ENCODE measurements around the gene SCN3A. TPM values are rescaled to one million over a fixed set of nuclear protein-coding genes. Genes with fewer than 3 reads are reported as not detected.

Gene SCN3A
- total RNA-seq, 1 donor from 2014 or later: not detected

- DNase-seq (ENCODE audit: low read depth) (no peak), FAIRE-seq (no peak)
- Histone ChIP-seq H3K36me3 (ENCODE audit: control insufficient read depth, insufficient read depth, low read length) (no peaks in the 10 kb centered on the region), H3K27me3 (ENCODE audit: control insufficient read depth, insufficient read depth, low read length) (no peaks in the 10 kb centered on the region), H3K4me3 (ENCODE audit: low read depth, low read length) (no peak overlapping the region)
- no peak for TF ChIP-seq CTCF (IDR thresholded peaks at IDR 0.05; ENCODE audit: insufficient read depth, low read length, severe bottlenecking)
Observed at GRCh38 chr2:165120740-165121467, 82.9 kb downstream of the SCN3A start.

DNA sequence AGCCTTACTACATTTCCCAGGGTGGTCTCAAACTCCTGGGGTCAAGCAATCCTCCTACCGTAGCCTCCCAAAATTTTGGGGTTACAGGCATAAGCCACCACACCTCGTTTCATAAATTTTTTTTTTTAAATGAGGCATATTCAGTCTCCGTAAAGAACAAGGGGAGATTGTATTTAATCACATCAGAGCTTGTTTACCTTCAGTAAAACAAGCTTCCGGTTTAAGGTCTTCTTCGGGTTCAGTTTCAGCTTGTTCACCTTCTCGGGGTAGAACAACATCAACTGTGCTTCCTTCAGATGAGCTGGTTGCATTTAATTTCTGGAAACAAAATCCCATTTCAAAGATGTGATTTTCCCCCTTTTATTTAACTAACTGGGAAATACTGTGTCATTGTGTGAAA is 88.6 kb downstream of the SCN3A start:
- H3K27me3 ChIP-seq (ENCODE audit: control insufficient read depth, insufficient read depth, low read length): no peaks in the 10 kb centered on the region
- no peak overlapping the region for H3K4me3 ChIP-seq (ENCODE audit: low read depth, low read length)
- TF ChIP-seq CTCF (IDR thresholded peaks at IDR 0.05; ENCODE audit: insufficient read depth, low read length, severe bottlenecking): no peak
- FAIRE-seq (no peak), DNase-seq (ENCODE audit: low read depth) (no peak)
- no peaks in the 10 kb centered on the region for H3K36me3 ChIP-seq (ENCODE audit: control insufficient read depth, insufficient read depth, low read length)

DNA sequence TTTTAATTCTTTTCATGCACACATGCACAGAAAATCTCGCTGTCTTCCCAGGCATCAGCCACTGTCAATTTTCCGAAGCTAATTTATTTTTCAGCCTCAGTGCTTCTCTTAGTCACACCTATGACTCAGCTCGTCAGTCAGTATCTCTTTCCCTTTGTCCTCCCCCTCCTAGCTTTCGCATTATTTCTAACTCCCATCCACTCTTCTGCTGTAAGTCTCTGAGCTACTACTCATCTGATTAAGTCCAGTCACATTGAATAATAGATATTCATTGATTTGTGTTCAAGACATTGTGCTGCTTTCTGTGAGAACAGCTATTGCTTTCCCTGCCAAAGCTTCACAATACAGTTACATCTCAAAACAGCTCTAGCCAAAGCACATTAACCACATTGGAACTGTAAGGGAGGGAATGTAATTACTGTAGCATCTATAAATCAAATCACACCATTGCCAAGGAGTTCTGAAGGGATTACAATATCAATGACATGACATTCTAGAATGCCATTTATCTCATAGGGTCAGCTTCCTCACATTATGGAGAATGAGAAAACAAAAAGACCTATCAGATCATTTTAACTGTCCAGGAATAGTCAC is 89.4 kb downstream of the SCN3A start:
- Histone ChIP-seq H3K27me3 (ENCODE audit: control insufficient read depth, insufficient read depth, low read length) (no peaks in the 10 kb centered on the region), H3K4me3 (ENCODE audit: low read depth, low read length) (no peak overlapping the region), H3K36me3 (ENCODE audit: control insufficient read depth, insufficient read depth, low read length) (no peaks in the 10 kb centered on the region)
- FAIRE-seq: peak; percentile 28
- TF ChIP-seq CTCF (IDR thresholded peaks at IDR 0.05; ENCODE audit: insufficient read depth, low read length, severe bottlenecking): no peak
- peak; percentile 66 for DNase-seq (ENCODE audit: low read depth)

DNA sequence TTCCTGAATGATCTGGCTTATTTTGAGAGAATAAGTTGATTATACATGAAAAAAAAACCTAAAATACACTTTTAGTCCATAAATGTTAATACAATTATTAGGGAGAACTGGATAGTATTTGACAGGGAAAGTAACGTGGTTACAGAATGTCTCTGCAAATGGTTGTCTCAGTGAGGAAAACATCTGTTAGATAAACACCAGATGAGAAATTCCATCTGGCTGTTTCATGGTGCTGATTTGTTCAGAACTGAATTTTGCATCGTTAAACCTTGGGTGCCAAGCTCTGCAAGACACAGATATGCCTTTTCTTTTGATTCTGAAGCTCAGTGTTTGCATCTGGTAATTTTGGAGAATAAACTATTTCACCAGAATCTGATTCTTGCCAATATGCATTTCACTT is 90.4 kb downstream of the SCN3A start:
- FAIRE-seq (no peak), DNase-seq (ENCODE audit: low read depth) (no peak)
- H3K27me3 ChIP-seq (ENCODE audit: control insufficient read depth, insufficient read depth, low read length): no peaks in the 10 kb centered on the region
- TF ChIP-seq CTCF (IDR thresholded peaks at IDR 0.05; ENCODE audit: insufficient read depth, low read length, severe bottlenecking): no peak
- no peaks in the 10 kb centered on the region for H3K36me3 ChIP-seq (ENCODE audit: control insufficient read depth, insufficient read depth, low read length)
- H3K4me3 ChIP-seq (ENCODE audit: low read depth, low read length): no peak overlapping the region

GRCh38 chr2:165112789-165113188 is 91.1 kb downstream of the SCN3A start:
- DNase-seq (ENCODE audit: low read depth) (no peak), FAIRE-seq (no peak)
- TF ChIP-seq CTCF (IDR thresholded peaks at IDR 0.05; ENCODE audit: insufficient read depth, low read length, severe bottlenecking): no peak
- Histone ChIP-seq H3K4me3 (ENCODE audit: low read depth, low read length) (no peak overlapping the region), H3K36me3 (ENCODE audit: control insufficient read depth, insufficient read depth, low read length) (no peaks in the 10 kb centered on the region), H3K27me3 (ENCODE audit: control insufficient read depth, insufficient read depth, low read length) (no peaks in the 10 kb centered on the region)

Measured in bronchial epithelial cell (primary cell).